Common myeloid progenitor, CD34-positive (primary cell): Measurements from ENCODE around the gene HLF.

ENCODE experiments used
- CTCF ChIA-PET: fragments of 350-600 bp; sonication (Branson Sonifier 250); formaldehyde crosslinking; loops from one replicate; lab custom pipeline; 2021; ENCODE audit warnings: antibody characterized with exemption; lab: Charles Lee
- POLR2A ChIA-PET: fragments of 350-600 bp; sonication (Branson Sonifier 250); formaldehyde crosslinking; loops from one replicate; lab custom pipeline; 2021; ENCODE audit warnings: antibody characterized with exemption; lab: Charles Lee
- DNase-seq, 3 donors: peaks; one replicate each; pipeline versions ENCODE4 v3.0.0 to v3.0.0-alpha.2; 2013
- H3K27ac ChIP-seq, 2 experiments: 1 replicate in 1 of 2; 2 replicates in 1 of 2; pipeline ENCODE4 v1.7.0; 2013; ENCODE audit warnings: inconsistent platforms in 2 of 2, low read length in 2 of 2, mild to moderate bottlenecking in 2 of 2, low read depth in 1 of 2, moderate library complexity in 1 of 2; ENCODE audit not compliant: severe bottlenecking in 2 of 2, insufficient read depth in 1 of 2, poor library complexity in 1 of 2
- H3K27me3 ChIP-seq, 5 experiments: replicated peaks in 2 of 5; 1 replicate in 3 of 5; 2 replicates in 2 of 5; pipeline versions ENCODE4 v1.6.1 to v1.7.0; 2013; ENCODE audit warnings: low read length in 4 of 5, mild to moderate bottlenecking in 2 of 5, moderate library complexity in 2 of 5, inconsistent platforms in 1 of 5; ENCODE audit not compliant: insufficient read depth in 5 of 5, control insufficient read depth in 4 of 5
- H3K36me3 ChIP-seq, 4 experiments: 1 replicate in 2 of 4; 2 replicates in 2 of 4; pipeline versions ENCODE4 v1.6.1 to v1.7.0; 2013; ENCODE audit warnings: low read length in 3 of 4, control low read depth in 1 of 4, mild to moderate bottlenecking in 1 of 4; ENCODE audit not compliant: control insufficient read depth in 4 of 4, insufficient read depth in 4 of 4
- H3K4me1 ChIP-seq, 4 experiments: 1 replicate in 3 of 4; 2 replicates in 1 of 4; pipeline versions ENCODE4 v1.6.1 to v1.7.1; 2013; ENCODE audit warnings: low read length in 3 of 4, mild to moderate bottlenecking in 3 of 4, control low read depth in 1 of 4, inconsistent platforms in 1 of 4, moderate library complexity in 1 of 4; ENCODE audit not compliant: control insufficient read depth in 4 of 4, insufficient read depth in 4 of 4; ENCODE audit errors: control extremely low read depth in 1 of 4
- H3K4me3 ChIP-seq, 7 experiments: 1 replicate in 4 of 7; 2 replicates in 3 of 7; pipeline versions ENCODE4 v1.5.1 to v1.7.0; 2013; ENCODE audit warnings: mild to moderate bottlenecking in 7 of 7, low read length in 6 of 7, moderate library complexity in 6 of 7, inconsistent platforms in 2 of 7, low read depth in 2 of 7, control low read depth in 1 of 7; ENCODE audit not compliant: insufficient read depth in 4 of 7, control insufficient read depth in 1 of 7; ENCODE audit errors: extremely low read depth in 1 of 7
- H3K9me3 ChIP-seq, 5 experiments: 1 replicate in 4 of 5; 2 replicates in 1 of 5; pipeline versions ENCODE4 v1.6.1 to v1.7.1; 2013; ENCODE audit warnings: low read length in 4 of 5, mild to moderate bottlenecking in 2 of 5, inconsistent platforms in 1 of 5, low read depth in 1 of 5, moderate library complexity in 1 of 5; ENCODE audit not compliant: control insufficient read depth in 4 of 5, insufficient read depth in 2 of 5; ENCODE audit errors: control extremely low read depth in 1 of 5
- WGBS: methylation state at CpG from one replicate; pipeline ENCODE4 v1.1.5; 2013; ENCODE audit not compliant: insufficient coverage; 5-methylcytosine and 5-hydroxymethylcytosine counted together

HLF gene

DNA sequence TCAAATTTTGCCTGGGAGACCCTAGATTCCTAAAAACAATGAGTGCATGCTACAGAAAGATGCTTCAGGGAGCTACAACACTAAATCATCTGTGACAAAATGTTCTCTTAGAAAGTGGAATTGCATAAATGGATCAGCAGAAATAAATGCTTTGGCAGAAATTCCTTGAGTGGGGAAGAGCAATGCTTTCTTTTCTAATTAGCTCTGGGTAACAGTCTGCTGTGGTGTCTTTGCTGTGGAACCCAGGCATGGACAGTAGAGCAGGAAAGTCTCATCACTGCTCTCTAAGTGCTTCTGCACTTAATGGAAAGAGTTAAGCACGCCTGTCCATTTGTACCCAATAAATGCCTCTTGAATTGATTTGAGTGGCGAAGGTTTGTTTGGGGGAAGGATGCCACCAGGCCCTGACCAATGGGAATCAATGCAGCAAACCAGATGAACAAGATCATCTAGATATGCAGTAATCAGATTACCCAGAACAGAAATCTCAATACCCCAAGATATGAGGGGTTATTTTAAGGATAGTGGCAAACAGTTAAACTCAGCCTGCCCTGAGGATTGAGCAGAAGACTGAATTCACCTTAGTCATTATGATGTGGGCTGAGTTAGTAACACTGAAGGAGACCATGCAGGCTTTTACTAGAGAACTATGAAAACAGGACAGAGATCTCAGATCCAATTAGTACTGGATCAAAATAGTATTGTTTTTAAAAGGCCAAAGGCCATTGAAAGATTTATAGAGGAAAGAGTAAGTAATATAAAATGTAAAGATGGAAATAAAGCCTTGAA lies 13.6 kb downstream of the HLF start:
- Histone ChIP-seq H3K9me3 (no peaks in the 10 kb centered on the region), H3K4me1 (peaks cover 3 to 65% (median 29%) of the 10 kb centered on the region in 4 experiments), H3K27ac (no peak overlapping the region), H3K27me3 (no peaks in the 10 kb centered on the region), H3K36me3 (peaks cover 0 to 20% (median 3%) of the 10 kb centered on the region in 4 experiments), H3K4me3 (peak overlapping the region in 1 of 7 experiments; percentile 22)
- DNase-seq, result peak in 2 of 3 donors; percentile 49 to 62
- CTCF ChIA-PET, result interaction anchor here (0.9 kb wide), 1 partner anchor 12 kb away, joined by 5 read pairs; no protein-coding TSS in a partner anchor
- WGBS, result 95% methylated on average over 2 of the region's 2 CpGs
- POLR2A ChIA-PET, result no interaction called here

DNA sequence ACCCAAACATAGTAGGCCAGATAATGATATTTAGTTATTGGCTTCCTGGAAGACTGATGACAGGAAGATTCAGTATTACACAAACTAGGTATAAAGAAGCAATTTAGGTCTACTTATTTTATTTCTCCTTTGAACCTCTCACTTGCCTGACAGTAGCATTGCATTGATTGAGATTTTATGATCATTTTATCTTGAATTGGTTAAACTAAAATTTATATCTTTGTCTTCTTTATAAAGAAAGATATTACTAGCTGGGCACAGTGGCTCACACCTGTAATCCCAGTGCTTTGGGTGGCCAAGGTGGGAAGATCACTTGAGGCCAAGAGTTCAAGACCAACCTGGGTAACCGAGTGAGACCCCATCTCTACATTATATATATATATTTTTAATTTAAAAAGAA lies 14.4 kb downstream of the HLF start:
- Histone ChIP-seq H3K9me3 (no peaks in the 10 kb centered on the region), H3K36me3 (peaks cover 0 to 20% (median 3%) of the 10 kb centered on the region in 4 experiments), H3K27ac (no peak overlapping the region), H3K27me3 (no peaks in the 10 kb centered on the region), H3K4me1 (peaks cover 7 to 66% (median 31%) of the 10 kb centered on the region in 4 experiments), H3K4me3 (no peak overlapping the region)
- CTCF ChIA-PET, result no interaction called here
- POLR2A ChIA-PET, result no interaction called here
- DNase-seq, result no peak
- no CpG with 5 or more reads among the region's 1 CpG for WGBS

DNA sequence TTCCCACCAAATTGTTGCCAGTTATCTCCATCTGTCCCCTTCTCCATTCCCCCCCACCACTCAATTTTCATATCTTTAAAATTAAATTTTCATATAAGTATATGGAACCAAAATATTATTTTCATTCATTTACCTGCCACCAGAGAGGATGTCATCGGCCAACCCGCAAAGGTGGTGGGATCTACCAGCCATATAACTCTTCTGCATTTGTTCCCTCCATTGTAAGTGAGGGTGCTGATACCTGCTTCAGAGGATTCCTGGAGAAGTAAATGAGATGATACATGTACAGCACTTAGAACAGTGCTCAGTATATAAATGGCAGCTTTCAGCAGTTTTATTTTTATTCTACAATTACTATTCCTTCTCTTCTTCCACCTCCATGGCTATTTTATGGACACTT lies 15.0 kb downstream of the HLF start:
- H3K9me3 ChIP-seq, result no peaks in the 10 kb centered on the region
- H3K4me1 ChIP-seq, result peaks cover 7 to 67% (median 34%) of the 10 kb centered on the region in 4 experiments
- WGBS, result no CpG with 5 or more reads among the region's 2 CpGs
- H3K36me3 ChIP-seq, result peaks cover 0 to 15% (median 2%) of the 10 kb centered on the region in 4 experiments
- no peak overlapping the region for H3K27ac ChIP-seq
- POLR2A ChIA-PET, result no interaction called here
- CTCF ChIA-PET, result no interaction called here
- H3K4me3 ChIP-seq, result no peak overlapping the region
- H3K27me3 ChIP-seq, result no peaks in the 10 kb centered on the region
- no peak for DNase-seq

DNA sequence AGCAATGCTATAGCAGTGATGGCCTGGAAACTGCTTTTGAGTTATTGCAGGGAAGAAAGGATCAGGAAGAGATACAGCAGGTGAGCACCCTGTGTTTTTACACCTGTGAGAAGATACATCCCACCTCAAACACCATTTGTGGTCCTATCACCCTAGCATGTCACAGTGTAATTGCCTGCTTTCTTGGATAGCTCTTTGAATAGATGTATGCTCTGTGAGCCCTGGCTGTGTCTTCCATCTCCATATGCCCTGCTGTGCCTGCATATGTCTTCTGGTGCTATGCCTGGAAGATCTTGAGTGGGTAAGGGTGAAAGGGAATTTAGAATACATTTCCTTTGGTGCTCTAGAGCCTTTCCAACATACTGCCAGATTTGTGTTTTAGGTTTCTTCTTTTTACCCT lies 15.5 kb downstream of the HLF start:
- no peaks in the 10 kb centered on the region for H3K27me3 ChIP-seq
- no peaks in the 10 kb centered on the region for H3K9me3 ChIP-seq
- DNase-seq, result no peak
- ChIA-PET POLR2A (no interaction called here), CTCF (interaction anchor here (1.7 kb wide), 1 partner anchor 14 kb away, joined by 4 read pairs; no protein-coding TSS in a partner anchor)
- H3K4me1 ChIP-seq, result peaks cover 10 to 70% (median 38%) of the 10 kb centered on the region in 4 experiments
- H3K4me3 ChIP-seq, result no peak overlapping the region
- H3K27ac ChIP-seq, result no peak overlapping the region
- H3K36me3 ChIP-seq, result peaks cover 0 to 12% (median 2%) of the 10 kb centered on the region in 4 experiments

DNA sequence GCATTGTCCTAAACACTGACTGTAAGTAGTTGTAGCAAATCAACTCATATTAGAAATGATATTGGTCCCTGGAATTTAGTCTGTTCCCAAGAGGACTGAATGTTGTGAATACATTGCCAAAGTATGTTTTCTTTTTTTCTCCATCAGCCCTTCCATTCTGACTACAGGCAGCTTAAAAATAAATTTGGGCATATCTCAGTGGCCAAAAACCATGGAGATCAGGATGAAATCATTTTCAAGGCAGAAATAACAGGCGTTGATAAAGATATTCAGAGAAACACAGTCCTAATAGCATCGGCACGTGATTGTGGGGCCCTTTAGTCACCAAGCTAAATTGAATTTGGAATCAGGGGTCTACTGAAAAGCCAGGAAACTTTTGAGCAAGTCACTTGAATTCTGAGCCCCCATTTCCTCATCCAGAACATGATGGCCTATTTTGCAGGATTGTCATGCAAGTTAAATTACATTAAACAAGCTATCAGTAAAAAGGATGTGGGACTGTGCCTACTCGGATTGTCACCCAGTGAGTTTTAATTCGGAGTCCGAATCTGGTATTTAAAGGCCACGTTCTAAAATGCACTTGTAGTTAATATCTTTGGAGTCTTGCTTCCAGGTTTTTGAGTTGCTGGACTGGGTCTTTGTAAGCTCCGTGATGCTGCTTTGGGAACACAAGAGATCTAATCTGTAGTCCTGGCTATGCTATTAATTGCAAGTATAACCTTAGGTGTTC lies 17.1 kb downstream of the HLF start:
- Histone ChIP-seq H3K4me3 (no peak overlapping the region), H3K9me3 (no peaks in the 10 kb centered on the region), H3K4me1 (peaks cover 10 to 68% (median 40%) of the 10 kb centered on the region in 4 experiments), H3K27ac (no peak overlapping the region), H3K36me3 (peaks cover 0 to 10% (median 3%) of the 10 kb centered on the region in 4 experiments), H3K27me3 (no peaks in the 10 kb centered on the region)
- CTCF ChIA-PET, result interaction anchor here (0.7 to 1.7 kb wide), 5 partner anchors 10 to 218 kb away, joined by 3 to 4 read pairs (median 3); no protein-coding TSS in a partner anchor
- DNase-seq, result no peak
- 76% methylated on average over 8 of the region's 8 CpGs for WGBS
- POLR2A ChIA-PET, result no interaction called here

DNA sequence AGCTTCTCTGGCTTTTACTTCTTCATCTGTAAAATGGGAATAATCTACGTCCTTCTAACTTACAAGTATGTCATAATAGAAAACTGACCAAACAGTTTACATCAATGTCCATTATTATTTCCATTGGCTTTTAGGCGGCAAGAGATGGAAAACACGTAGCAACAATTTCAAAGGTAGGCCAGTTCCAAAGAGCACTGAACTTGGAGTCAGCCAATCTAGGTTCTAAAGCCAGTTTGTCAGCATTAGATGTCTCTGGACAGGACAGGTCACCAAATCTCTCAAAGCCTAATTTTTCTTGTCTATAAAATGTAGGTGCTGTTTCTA lies 17.6 kb downstream of the HLF start:
- CTCF ChIA-PET, result interaction anchor here (0.9 to 1.0 kb wide), 2 partner anchors 10 to 12 kb away, joined by 4 to 5 read pairs; no protein-coding TSS in a partner anchor
- Histone ChIP-seq H3K36me3 (peaks cover 0 to 12% (median 5%) of the 10 kb centered on the region in 4 experiments), H3K4me1 (peaks cover 10 to 68% (median 39%) of the 10 kb centered on the region in 4 experiments), H3K4me3 (no peak overlapping the region), H3K27me3 (no peaks in the 10 kb centered on the region), H3K9me3 (no peaks in the 10 kb centered on the region), H3K27ac (no peak overlapping the region)
- DNase-seq, result no peak
- POLR2A ChIA-PET, result no interaction called here
- 100% methylated on average over 3 of the region's 3 CpGs for WGBS
